NK-92 treated with Interleukin-12 subunit alpha and Interleukin-12 subunit beta, amount 100 ng/mL, for 24 hours (cell line): Measurements from ENCODE around the gene KCTD12.
A peak's percentile ranks its signal among the peaks of the same experiment; 100 is the strongest.

ENCODE experiments used
- DNase-seq: peaks from one replicate; lab custom pipeline; 2025; lab: John Stamatoyannopoulos, UW

Gene KCTD12

DNA sequence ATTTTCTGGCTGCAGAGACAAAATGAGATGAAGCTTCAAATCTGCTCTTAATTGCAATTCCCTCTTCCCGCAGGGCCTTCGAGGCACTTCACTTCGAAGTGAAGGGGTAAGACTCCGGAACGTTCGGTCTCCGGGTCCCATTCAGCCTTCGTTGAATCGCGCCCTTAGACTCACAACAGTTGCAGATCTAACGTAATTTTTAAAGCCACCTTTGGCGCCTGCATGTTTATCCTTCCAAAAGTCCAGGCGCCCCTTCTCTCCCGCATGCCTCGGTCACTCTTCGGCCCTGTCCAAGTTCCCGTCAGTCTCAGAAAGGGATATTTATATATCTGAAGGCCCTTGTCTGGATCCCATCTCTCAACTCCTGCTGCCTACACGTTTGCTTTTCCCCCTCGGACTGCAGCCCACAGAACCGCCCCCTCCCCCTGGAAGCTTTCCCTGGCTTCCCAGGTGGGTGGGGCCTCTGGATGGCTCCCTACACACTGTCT, 915 bp upstream of the KCTD12 start:
- no peak for DNase-seq

DNA sequence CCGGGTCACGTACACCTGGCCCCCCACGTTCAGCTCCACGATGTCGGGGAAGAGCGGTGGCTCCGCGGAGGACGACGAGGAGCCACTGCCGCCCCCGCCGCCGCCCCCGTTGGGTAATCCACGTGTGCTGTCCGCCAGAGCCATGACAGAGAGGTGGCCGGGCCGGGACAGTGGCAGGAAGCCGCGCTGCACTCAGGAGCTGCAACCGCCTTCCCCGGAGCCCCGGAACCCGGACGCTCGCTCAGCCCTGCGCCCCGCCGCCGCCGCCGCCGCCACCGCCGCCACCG, 257 bp downstream of the KCTD12 start:
- DNase-seq = no peak

DNA sequence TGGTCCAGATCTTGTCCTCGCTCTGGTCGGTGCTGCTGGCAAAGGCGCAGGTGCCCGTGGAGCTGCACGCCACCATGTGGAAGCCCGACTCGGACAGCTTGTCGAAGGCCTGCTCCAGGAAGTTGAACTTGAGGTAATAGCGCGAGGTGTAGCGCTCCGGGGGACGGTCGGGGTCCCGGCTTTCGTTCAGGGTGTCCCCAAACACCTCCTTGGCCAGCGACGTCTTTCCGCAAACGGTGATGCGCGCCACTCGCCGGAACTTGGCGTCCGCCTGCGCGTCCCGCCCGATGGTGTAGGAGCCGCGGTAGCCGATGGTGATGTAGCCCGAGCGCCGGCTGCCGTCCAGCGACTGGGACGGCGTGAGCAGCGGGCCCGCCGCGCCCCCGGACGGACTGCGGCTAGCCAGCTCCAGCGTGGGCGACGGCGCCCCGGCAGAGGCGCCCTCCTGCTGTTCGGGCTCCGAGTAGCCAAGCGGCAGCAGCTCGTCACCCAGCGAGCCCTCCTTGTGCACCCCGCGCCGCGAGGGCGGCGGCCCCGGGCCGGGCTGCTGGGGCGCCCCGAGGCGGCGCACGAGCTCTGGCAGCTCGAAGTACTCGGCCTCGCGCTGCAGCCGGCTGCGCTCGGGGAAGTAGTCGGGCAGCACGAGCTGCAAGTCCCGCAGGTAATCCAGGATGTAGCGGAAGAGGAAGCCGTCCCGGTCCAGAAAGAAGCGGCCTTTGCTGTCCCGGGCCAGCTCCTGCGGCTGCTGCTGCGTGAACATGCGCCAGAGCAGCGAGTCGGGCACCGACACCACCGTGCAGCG, 801 bp downstream of the KCTD12 start:
- no peak for DNase-seq

DNA sequence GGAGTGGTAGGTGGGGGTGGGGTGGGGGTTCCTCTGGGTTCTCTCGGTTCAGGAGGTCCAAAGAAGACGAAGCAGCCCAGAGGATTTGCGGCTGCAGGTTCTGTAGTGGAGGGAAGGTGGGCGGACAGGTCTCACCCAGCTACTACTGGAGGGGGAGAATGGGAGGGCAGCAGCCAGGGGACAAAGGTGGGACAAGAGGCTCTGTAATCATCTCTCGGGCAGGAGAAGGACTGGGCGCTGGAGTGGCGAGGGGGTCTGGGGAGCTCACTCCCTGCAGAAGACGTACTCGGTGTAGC, 1.4 kb downstream of the KCTD12 start:
- no peak for DNase-seq

DNA sequence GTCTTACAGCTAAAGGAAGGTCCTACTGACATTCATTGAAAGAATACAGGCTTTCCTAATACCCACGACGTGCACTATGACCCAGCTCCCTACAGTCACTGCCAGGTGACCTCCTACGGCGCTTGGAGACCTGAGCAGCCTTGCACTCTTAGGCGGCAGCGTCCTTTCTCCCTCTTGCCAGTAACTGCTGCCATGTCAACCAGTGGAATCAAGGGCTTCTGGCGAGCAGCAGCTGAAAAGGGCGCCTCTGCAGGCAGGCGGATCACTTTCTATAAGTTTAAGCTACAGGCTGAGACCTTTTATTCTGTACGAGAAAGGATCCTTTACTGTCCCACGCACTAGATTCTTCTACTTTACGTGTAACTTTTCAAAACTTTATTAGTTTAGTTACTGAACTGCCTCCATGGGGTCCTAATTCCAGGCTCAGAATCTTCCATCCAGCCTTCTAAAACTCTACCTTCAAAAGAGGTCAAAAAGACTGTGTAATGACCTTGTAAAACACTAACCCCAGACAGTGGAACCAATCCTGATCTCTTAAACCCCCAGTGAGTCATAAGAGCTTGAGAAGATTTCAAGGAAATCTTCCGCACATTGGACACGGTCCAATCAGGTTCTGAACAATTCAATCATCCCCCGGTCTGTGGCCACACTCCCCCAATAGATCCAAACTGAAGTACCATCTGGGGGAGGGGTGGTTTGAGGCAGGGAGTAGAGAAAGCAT, 1.9 kb downstream of the KCTD12 start:
- no peak for DNase-seq

DNA sequence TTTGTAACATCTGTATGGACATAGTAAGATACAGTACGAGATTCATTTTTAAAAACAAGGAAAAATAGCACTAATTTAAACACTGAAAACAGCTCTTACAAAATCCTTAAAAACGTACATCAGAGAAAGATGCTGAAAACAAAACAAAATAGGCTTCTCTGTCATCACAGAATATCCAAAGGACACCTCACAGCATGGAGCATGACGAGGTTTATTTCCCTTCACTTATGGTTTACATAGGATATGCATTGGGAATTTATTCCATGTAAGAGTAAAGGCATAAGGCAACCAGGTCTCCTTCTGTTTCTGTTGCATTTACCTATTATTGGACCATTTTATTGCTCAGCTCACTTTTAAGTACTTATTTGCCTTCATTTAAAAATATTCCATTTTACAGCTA, 3.0 kb downstream of the KCTD12 start:
- no peak for DNase-seq

DNA sequence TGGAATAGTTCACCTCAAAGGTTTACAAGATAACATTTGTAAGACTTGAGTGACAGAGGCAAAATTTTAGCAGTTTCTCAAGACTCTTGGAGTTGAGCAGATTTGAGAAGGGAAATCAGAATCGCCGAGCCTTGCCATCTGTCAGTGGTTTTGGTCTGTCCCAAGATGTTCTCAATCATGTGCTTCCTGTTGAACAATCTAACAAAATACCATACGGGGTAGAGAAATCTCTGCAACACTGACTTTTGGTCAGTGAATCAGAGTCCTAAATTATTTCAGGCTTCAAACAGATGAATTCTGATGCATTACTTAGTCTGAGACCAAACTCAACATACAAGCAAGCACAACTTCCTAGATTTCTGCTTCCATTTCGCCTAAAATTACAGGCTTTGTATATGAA, 3.8 kb downstream of the KCTD12 start:
- DNase-seq = no peak

DNA sequence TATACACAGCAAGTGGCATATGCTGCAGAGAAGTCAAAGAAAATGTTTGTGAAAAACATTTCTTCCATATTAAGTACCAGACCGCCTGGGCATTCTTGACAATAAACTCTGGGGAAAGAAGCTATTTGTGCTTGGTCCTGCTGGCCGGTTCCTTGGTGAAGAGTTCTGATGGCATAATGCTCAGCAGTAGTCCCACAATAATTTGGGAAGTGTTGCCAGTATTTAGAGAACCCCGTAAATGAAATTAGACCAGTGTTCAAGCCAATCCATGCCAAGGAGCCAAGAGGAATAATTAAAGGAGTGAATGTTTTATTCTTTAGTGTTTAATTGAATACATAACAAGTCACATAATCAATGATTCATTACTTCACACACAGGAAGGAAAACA, 6.3 kb downstream of the KCTD12 start:
- no peak for DNase-seq

DNA sequence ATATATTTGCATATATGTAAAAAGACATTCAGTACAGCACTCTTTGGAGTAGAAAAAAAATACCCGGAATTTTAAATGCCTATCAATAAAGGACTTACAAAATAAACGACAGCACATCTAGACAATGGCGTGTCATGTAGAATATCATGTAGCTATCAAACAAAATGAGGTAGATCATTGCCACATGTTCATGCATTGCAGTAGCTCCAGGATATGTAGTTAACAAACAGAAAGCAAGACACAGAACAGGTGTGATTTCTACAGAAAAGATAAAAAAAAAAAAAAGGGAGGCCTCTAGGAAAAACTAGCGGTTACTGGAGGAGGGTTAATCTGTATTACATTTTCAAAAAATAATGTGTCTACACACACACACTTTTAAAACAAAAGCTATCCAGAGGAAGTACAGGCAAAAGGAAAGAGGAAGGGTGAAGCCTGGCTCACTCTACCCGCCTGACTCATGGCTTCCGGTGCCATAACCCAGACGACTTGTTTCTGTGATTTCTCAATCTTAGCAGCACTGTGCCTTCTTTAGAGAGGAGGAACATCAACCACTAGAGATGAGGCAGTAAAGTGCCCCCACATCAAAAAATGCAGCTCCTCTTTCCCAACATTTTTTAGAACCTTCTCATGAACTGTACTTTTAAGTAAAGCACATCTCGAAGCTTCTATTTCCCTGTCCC, 6.9 kb downstream of the KCTD12 start:
- peak; percentile 60 for DNase-seq

DNA sequence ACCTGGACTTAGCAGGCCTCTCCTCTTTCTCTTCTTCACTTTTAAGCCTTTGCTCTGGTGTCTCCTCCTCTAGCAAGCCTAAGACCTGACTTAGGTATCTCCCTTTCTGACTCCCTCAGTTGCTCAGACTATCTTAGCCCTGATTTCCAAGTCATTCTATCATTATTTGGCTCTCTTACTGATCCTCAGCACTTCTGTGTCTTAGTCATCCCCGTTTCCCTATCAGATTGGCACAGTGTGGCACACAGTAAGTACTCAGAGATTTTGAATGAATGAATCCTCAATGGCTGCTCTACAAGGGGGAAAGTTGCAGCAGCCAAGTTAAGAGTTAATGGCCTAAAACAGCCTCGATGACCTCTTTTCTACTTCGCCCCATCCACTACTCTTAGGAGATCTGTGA, 8.2 kb downstream of the KCTD12 start:
- DNase-seq = no peak

DNA sequence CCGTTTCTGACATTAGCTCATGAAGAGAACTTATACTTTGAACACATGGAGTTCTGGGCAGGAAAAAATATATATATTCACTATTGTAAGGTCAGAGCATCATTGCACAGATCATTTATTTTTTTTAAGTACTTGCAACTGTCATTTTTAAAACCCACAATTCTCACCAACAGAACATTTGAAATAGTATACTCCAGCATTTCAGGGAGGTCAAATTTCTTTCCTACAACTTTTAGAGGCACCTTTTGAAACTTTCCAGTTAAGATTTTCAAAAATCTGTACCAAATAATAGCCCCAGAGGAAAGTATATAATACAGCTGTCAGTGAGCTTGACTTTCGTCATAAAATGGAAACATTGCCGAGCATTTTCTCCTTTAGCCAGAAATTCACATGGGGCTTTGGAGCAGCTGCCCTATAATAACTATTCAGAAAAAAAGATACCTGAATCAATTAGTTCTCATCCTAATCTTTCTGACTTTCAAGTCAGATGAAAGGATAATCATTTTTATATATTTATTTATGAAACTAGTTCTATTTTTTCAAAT, 10.9 kb downstream of the KCTD12 start:
- DNase-seq = no peak

DNA sequence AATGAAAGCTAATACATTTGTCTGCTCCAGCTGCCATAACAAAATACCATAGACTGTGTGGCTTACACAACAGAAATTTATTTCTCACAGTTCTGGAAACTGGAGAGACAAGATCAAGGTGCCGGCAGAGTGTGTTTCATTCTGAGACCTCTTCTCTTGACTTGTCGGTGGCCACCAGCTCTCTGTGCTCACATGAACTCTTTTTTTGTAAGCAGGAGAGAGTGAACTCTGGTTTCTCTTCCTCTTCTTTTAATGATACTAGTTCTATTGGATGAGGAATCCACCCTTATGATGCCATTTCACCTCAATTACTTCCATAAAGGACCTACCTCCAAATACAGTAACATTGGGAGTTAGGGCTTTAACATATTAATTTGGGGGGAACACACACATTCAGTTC, 11.7 kb downstream of the KCTD12 start:
- no peak for DNase-seq

DNA sequence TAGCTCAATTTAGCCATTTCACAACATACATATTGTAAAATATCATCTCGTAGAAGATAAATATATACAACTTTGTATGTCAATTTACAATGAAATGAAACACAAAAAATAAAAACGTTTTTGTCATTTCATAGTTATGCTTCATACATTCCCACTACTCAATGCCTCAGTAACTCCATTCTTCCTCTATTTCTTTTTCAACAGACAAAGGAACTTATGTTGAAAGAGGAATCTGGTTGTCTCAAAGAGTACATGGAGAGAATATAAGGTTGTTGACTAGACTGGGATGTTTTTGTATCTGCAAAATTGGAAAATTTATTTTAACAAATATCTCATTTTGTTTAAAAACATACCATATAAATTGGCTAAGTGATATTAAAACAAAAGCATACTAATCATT, 12.8 kb downstream of the KCTD12 start:
- DNase-seq = no peak

DNA sequence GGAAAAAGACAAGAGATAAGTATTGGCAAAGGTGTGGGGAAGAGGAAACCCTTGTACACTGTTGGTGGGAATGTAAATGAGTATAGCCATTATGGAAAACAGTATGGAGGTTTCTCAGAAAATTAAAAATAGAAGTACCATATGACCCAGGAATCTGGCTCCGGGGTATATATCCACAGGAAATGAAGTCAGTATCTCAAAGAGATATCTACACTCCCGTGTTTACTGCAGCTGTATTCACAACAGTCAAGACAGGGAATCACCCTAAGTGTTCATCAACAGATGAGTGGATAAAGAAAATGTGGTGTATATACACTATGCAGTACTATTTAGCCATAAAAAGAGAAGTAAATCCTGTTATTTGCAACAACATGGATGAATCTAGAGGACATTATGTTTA, 13.5 kb downstream of the KCTD12 start:
- DNase-seq = no peak

DNA sequence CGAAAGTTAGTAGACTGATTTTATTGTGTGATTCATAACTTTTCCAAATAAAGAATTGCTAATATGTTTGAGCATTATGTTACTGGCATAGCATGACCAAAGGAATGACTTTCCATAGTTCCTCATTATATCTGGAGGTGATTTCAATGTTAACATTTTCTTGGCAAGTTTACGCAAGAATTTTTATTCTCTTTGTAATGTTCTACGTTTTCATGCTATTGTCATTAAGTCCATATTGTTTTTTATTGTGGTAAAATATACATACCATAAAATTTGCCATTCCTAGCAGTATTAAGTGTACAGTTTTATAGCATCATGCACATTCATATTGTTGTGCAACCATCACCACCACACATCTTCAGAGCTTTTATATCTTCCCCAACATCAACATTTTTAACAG, 14.8 kb downstream of the KCTD12 start:
- DNase-seq = no peak

DNA sequence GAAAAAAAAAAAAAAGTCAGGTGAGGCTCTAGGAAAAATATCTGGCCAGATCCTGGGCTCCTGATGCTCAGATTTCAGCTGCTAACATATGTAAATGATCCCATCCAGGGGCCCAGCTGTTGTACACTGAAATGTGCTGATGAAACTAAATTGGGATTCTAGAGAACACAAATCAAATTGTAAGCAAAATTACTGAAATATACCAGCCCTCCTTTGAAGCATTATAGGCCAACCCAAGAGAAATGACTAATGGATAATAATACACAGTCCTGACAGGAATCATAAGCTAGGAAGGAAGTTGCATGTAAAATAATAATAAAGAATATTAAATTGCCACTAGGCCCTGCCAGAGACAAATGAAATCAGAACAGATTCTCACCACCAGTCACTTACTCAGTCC, 17.8 kb downstream of the KCTD12 start:
- no peak for DNase-seq

DNA sequence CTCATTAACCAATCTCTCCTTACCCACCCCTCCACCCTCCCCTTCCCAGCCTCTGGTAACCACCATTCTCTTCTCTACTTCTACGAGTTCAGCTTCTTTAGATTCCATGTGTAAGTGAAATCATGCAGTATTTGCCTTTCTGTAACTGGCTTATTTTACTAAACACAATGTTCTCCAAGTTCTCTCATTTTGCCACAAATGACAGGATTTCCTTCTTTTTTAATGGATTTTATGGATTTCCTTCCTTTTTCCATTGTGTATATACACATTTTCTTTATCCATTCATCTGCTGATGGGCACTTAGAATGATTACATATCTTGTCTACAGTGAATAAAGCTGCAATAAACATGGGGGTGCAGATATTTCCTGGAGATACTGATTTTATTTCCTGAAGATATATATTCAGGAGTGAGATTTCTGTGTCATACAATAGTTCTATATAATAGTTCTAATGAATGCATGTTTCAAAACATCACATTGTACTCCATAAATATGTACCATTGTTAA, 20.2 kb downstream of the KCTD12 start:
- DNase-seq = no peak

DNA sequence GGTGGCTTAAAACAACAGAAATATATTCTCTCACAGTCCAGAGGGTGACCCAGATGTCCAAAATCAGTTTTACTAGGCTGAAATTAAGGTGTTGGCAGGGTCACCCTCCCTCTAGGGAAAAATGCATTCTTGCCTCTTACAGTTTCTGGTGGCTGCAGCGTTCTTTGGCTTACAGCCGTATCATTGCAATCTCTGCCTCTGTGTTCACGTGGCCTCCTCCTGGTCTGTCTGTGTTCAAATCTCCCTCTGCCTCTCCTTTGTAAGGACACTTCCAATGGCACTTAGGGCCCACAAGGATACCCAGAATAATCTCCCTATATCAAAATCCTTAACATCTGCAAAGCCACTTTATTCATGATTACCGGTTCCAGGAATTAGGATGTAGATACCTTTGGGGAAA, 21.1 kb downstream of the KCTD12 start:
- DNase-seq = no peak

DNA sequence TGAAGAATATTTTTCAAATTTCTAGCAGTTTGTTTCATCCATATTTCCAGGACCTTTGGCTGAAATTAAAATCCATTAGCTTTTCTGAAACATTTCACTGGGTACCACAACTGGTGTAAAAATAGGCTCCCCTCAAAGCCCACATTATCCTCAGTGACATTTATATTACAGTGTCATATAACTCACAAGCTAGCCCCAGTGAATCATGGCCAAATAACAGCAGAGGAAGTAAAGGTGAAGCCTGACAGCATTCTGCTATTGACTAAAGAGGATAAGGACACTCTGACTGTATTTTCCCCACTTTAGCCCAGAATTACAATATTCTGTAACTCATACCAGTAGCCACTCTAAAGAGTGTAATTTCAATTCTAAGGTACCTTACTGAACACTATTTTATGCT, 21.9 kb downstream of the KCTD12 start:
- no peak for DNase-seq

DNA sequence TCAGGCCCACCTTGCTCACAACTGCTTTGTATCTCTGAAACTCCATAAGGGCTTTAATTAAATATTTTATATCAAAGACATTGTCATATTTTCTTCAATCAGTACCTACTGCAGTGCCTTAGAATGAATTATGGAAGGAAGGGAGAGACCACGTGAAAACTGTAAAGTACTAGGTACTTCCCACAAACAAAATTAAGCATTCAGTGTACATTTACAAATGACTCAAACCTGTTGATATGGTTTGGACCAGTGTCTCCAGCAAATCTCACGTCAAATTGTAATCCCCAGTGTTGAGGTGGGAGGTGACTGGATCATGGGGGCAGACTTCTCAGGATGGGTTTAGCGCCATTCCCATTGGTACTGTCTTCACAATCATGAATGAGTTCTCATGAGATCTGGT, 23.2 kb downstream of the KCTD12 start:
- no peak for DNase-seq

DNA sequence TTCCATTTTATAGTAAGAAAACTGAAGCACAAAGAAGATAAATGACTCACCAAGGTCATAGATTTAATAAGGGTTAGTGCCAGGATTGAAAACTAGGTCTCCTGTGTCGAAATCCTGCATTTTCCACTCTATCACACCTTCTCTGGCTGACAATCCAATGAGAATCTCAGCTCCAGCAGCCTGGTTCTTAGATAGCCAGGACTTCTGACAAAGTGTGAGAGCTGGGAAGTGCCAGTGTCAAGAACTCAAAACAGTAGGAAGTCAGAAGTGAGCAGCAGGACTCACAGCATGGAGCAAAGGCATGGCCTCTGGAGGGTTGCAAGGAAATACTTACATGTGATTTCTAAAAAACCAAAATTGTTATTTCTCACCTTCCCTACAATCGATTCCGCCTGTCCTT, 24.3 kb downstream of the KCTD12 start:
- DNase-seq = no peak

DNA sequence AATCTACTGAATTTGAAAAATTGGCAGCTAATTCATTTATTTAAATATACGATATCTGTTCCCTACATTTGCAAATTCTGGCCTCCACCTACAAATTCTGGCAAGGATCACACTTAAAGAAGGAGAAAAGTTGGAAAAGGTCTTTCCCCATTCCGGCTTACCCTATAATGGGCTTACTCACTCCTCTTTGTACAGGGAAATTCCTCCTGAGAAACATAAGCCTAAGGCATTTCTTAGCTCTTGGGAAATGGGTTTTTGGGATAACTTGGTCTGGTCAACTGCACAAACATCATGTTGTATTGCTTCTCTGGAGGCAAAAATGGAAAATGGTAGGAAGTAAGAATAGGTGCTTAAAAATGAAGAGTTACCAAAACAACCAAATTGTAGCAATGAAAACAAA, 25.5 kb downstream of the KCTD12 start:
- DNase-seq = no peak

DNA sequence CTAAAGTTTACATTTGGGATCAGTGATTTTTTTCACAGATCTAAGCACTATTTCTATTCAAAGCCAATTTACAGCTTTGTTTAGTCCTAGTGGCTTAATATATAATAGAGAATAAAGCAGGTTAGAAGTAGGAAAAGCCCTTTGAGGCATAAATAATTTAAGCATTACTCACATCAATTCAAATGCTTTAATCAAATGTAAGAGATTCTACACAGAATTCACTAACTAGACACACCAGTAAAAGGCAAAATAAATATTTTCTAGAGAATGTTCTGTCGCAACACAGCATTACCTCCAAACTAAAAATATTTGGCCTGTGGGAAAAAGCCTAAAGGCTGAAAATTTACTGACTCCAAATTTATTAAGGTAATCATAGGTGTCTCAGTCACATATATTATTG, 31.3 kb downstream of the KCTD12 start:
- DNase-seq = no peak
